Uterus (tissue), 2 donors: ENCODE results near the gene PRR5L.

Experiments used
- CTCF ChIP-seq, 4 experiments: fragments of 200-600 bp in 2 of 4; fragments of 450-650 bp in 2 of 4; sonication (generic) in 2 of 4; IDR thresholded peaks; one replicate each; pipeline ENCODE4 v1.5.1; 2016 to 2019; ENCODE audit warnings: antibody characterized with exemption in 4 of 4, mild to moderate bottlenecking in 2 of 4, moderate library complexity in 1 of 4
- POLR2A ChIP-seq, 2 donors: fragments of 450-650 bp; IDR thresholded peaks; one replicate each; pipeline ENCODE4 v1.6.1; 2016; ENCODE audit warnings: antibody characterized with exemption in 2 of 2, mild to moderate bottlenecking in 1 of 2, moderate library complexity in 1 of 2

GRCh38 chr11:36441610-36442208, 145.6 kb downstream of the PRR5L start:
- TF ChIP-seq POLR2A (IDR thresholded peaks at IDR 0.05) (no peak), CTCF (IDR thresholded peaks at IDR 0.05) (no peak)
